ENCODE results near the gene LILRA6.

DNA sequence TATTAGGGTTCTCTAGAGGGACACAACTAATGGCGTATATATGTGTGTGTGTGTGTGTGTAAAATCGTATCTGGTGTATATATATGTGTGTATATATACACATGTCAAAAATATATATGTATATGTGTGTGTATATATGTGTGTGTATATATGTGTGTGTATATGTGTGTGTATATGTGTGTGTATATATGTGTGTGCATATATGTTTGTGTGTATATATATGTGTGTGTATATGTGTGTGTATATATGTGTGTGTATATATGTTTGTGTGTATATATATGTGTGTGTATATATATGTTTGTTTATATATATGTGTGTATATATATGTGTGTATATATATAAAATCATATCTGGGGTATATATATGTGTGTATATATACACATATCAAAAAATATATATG lies 19.9 kb upstream of the LILRA6 start:
- no peak for TF ChIP-seq POLR2A (IDR thresholded peaks at IDR 0.05)
- TF ChIP-seq, protein P1, sequence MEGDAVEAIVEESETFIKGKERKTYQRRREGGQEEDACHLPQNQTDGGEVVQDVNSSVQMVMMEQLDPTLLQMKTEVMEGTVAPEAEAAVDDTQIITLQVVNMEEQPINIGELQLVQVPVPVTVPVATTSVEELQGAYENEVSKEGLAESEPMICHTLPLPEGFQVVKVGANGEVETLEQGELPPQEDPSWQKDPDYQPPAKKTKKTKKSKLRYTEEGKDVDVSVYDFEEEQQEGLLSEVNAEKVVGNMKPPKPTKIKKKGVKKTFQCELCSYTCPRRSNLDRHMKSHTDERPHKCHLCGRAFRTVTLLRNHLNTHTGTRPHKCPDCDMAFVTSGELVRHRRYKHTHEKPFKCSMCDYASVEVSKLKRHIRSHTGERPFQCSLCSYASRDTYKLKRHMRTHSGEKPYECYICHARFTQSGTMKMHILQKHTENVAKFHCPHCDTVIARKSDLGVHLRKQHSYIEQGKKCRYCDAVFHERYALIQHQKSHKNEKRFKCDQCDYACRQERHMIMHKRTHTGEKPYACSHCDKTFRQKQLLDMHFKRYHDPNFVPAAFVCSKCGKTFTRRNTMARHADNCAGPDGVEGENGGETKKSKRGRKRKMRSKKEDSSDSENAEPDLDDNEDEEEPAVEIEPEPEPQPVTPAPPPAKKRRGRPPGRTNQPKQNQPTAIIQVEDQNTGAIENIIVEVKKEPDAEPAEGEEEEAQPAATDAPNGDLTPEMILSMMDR (IDR thresholded peaks at IDR 0.05), result no peak
- TF ChIP-seq POLR2AphosphoS5 (IDR thresholded peaks at IDR 0.05; ENCODE audit: insufficient read depth in 1 of 2, low read depth in 1 of 2), result no peak

Measured in vagina (tissue), 2 donors.